MCF 10A (cell line): ENCODE results near the gene GCC2. TPM values are rescaled to one million over a fixed set of nuclear protein-coding genes. Genes with fewer than 3 reads are reported as not detected.

Source experiments
- BruUV-seq: library from RNA; stranded (reverse); fragments of 400-500 nt; replicated peaks from 2 replicates; lab custom pipeline; 2021; lab: Mats Ljungman, UMichigan
- CTCF ChIA-PET: fragments of 300-600 bp; sonication (Branson Sonifier 250); formaldehyde crosslinking; extraction: SDS; loops from one replicate; lab custom pipeline; 2021; ENCODE audit warnings: antibody characterized with exemption, inconsistent platforms; lab: Yijun Ruan, JAX
- POLR2A ChIA-PET: fragments of 300-600, 350-650 bp; sonication (Branson Sonifier 250); formaldehyde crosslinking; extraction: SDS; loops from one replicate; lab custom pipeline; 2020; ENCODE audit warnings: antibody characterized with exemption, inconsistent platforms; lab: Yijun Ruan, JAX
- DNase-seq: peaks from one replicate; pipeline ENCODE4 v3.0.0-alpha.2; 2018; ENCODE audit not compliant: unreplicated experiment
- H3K27ac Mint-ChIP-seq: one replicate; pipeline ENCODE4 v1.8.0; 2022; ENCODE audit warnings: mild to moderate bottlenecking, low read depth, mixed read lengths; ENCODE audit not compliant: unreplicated experiment
- H3K27me3 Mint-ChIP-seq: one replicate; pipeline ENCODE4 v1.8.0; 2022; ENCODE audit warnings: mixed read lengths; ENCODE audit not compliant: insufficient read depth, unreplicated experiment
- H3K36me3 Mint-ChIP-seq: one replicate; pipeline ENCODE4 v1.8.0; 2022; ENCODE audit warnings: mild to moderate bottlenecking, moderate library complexity, mixed read lengths; ENCODE audit not compliant: insufficient read depth, unreplicated experiment
- H3K4me1 Mint-ChIP-seq: one replicate; pipeline ENCODE4 v1.8.0; 2022; ENCODE audit warnings: mixed read lengths; ENCODE audit not compliant: insufficient read depth, unreplicated experiment
- H3K4me3 Mint-ChIP-seq: one replicate; pipeline ENCODE4 v1.8.0; 2022; ENCODE audit warnings: mild to moderate bottlenecking, moderate library complexity, mixed read lengths; ENCODE audit not compliant: unreplicated experiment
- H3K9me3 Mint-ChIP-seq: one replicate; pipeline ENCODE4 v1.8.0; 2022; ENCODE audit warnings: mixed read lengths; ENCODE audit not compliant: unreplicated experiment
- intact Hi-C: fragments of 100-400 bp; cut with micrococcal nuclease; formaldehyde crosslinking; loops from 2 replicates; pipeline ENCODE4 v1.14.1; 2022
- total RNA-seq: library from RNA; stranded (reverse); gene quantifications from 2 replicates; pipeline ENCODE4 v1.2.3, GENCODE V29; 2022
- TF ChIP-seq, protein P1 (sequence below): fragments of 200-600 bp; IDR thresholded peaks from one replicate; pipeline ENCODE4 v1.8.0; 2022; ENCODE audit warnings: antibody characterized with exemption, mild to moderate bottlenecking; ENCODE audit not compliant: unreplicated experiment

Gene GCC2
- total RNA-seq, 1 experiment from 2014 or later: 29.8 TPM

DNA sequence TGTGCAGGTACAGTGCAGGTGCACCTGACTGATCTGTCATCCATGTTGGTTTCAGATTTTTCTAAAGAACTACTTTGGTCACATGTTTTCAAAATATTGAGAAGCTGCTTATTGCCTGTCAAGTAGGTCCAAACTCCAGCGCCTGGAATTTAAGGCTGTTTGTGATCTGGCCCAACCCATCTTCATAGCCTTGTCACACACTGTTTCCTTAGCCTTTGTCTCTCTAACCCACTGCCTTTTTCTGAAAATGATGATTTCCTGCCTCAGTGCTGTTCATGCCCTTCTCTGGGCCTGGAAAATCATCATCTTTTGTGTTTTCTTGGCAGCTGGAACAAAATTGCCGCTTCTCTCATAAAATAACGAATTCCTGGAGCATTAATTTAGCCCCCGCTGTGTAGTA is 92.4 kb downstream of the GCC2 start:
- TF ChIP-seq, protein P1, sequence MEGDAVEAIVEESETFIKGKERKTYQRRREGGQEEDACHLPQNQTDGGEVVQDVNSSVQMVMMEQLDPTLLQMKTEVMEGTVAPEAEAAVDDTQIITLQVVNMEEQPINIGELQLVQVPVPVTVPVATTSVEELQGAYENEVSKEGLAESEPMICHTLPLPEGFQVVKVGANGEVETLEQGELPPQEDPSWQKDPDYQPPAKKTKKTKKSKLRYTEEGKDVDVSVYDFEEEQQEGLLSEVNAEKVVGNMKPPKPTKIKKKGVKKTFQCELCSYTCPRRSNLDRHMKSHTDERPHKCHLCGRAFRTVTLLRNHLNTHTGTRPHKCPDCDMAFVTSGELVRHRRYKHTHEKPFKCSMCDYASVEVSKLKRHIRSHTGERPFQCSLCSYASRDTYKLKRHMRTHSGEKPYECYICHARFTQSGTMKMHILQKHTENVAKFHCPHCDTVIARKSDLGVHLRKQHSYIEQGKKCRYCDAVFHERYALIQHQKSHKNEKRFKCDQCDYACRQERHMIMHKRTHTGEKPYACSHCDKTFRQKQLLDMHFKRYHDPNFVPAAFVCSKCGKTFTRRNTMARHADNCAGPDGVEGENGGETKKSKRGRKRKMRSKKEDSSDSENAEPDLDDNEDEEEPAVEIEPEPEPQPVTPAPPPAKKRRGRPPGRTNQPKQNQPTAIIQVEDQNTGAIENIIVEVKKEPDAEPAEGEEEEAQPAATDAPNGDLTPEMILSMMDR: no peak
- H3K4me3 Mint-ChIP-seq: no peak overlapping the region
- DNase-seq: no peak
- H3K9me3 Mint-ChIP-seq: no peaks in the 10 kb centered on the region
- H3K4me1 Mint-ChIP-seq: peaks cover 22% of the 10 kb centered on the region
- ChIA-PET CTCF (interaction anchor here (0.6 to 2.8 kb wide), 7 partner anchors 8 to 1151 kb away, joined by 3 to 10 read pairs (median 4); no protein-coding TSS in a partner anchor), POLR2A (interaction anchor here (1.5 to 1.7 kb wide), 3 partner anchors 9 to 33 kb away, joined by 5 to 7 read pairs (median 5); no protein-coding TSS in a partner anchor)
- H3K27me3 Mint-ChIP-seq: no peaks in the 10 kb centered on the region
- intact Hi-C loops: no loop called here
- H3K27ac Mint-ChIP-seq: no peak overlapping the region
- BruUV-seq: no TSS peak
- H3K36me3 Mint-ChIP-seq: no peaks in the 10 kb centered on the region

DNA sequence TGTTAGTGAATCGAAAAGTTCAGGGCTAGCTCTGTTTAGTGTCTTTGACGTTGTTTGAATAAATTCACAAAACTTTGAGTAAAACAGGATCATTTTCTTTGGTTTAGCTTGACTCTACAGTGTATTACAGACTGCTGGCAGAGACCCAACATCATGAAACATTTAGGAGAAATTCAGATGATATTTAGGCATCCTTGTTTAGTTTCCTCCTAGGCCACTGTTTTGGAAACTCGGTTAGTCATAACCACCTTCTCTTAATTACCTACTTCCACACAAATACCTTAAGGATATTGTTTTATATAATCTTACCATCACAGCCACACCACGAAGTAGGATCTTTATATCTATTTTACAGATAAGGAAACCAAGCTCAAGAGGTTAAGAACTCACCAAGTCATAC is 93.1 kb downstream of the GCC2 start:
- DNase-seq: no peak
- no peaks in the 10 kb centered on the region for H3K9me3 Mint-ChIP-seq
- H3K4me1 Mint-ChIP-seq: peaks cover 26% of the 10 kb centered on the region
- no peak overlapping the region for H3K4me3 Mint-ChIP-seq
- TF ChIP-seq, protein P1: no peak
- intact Hi-C loops: no loop called here
- no peaks in the 10 kb centered on the region for H3K27me3 Mint-ChIP-seq
- H3K27ac Mint-ChIP-seq: peak overlapping the region; percentile 17
- no peaks in the 10 kb centered on the region for H3K36me3 Mint-ChIP-seq
- BruUV-seq: no TSS peak
- ChIA-PET POLR2A (interaction anchor here (1.5 to 1.7 kb wide), 3 partner anchors 9 to 33 kb away, joined by 5 to 7 read pairs (median 5); no protein-coding TSS in a partner anchor), CTCF (interaction anchor here (0.6 to 2.8 kb wide), 8 partner anchors 30 to 1150 kb away, joined by 3 to 10 read pairs (median 4); no protein-coding TSS in a partner anchor)

DNA sequence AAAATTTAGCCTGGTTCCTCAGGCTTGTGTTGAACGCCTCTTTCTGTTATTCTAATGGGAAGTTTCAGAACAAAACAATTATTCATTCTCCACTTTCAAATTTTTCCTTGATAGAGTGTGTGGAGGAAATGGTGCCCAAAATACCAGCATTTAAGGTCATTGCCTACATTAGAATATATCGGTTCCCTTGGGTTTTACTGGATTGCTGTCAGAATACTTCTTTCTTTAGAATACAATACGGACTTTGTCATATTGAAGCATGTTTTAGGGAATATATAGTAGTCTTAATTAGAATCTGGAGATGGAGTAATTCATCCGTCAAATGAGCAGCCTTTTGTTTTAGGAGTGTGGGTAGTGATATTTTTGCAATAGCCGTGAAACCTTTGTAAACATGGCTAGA is 98.6 kb downstream of the GCC2 start:
- no peak for DNase-seq
- ChIA-PET CTCF (interaction anchor here (0.7 kb wide), 1 partner anchor 36 kb away, joined by 3 read pairs; no protein-coding TSS in a partner anchor), POLR2A (no interaction called here)
- intact Hi-C loops: no loop called here
- Mint-ChIP-seq H3K4me3 (no peak overlapping the region), H3K27ac (no peak overlapping the region), H3K36me3 (no peaks in the 10 kb centered on the region), H3K4me1 (peaks cover 22% of the 10 kb centered on the region), H3K27me3 (no peaks in the 10 kb centered on the region), H3K9me3 (no peaks in the 10 kb centered on the region)
- BruUV-seq: no TSS peak
- TF ChIP-seq, protein P1: no peak

DNA sequence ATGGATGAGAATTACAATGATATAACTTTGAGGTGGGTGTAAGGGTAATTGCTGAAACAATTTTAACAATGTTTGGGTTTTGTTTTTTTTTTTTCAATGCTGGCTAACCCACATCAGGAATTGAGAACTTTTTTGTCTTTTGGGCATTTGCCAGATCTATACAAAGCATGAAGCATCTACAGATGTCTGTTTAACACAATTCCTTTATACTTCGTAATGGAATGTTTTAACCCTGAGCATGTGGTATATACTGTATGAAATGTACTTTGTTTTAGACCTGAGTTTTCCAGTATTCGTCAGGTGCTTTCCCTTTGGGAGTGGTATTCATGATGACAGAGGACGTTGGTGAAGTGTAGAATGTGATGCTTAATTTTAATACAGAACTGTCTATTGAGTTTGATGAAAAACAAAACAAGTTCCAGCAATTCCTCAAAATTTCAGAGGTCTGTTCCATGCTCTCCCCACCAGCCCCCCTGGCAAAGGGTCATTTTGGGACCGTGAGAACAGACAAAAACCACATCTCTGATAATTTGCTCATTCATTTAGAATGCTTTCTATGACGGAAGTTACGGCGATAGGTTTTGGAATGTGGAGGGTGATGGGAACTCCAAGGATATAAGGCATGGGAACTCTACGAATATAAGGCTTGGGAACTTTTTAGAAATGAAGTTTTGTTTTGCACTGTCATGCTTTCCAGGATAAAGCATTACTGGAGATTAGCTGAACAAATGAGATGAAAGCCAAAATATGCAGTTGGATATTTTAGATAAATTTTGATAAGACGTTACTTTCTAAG is 99.4 kb downstream of the GCC2 start:
- Mint-ChIP-seq H3K4me3 (no peak overlapping the region), H3K9me3 (no peaks in the 10 kb centered on the region), H3K4me1 (peaks cover 20% of the 10 kb centered on the region), H3K27me3 (no peaks in the 10 kb centered on the region), H3K36me3 (no peaks in the 10 kb centered on the region), H3K27ac (no peak overlapping the region)
- no TSS peak for BruUV-seq
- intact Hi-C loops: no loop called here
- DNase-seq: no peak
- TF ChIP-seq, protein P1: no peak
- ChIA-PET POLR2A (interaction anchor here (1.1 to 2.4 kb wide), 2 partner anchors 13 to 23 kb away, joined by 3 to 11 read pairs; no protein-coding TSS in a partner anchor), CTCF (interaction anchor here (0.7 to 1.2 kb wide), 2 partner anchors 13 to 36 kb away, joined by 3 to 7 read pairs; partner anchors contain the start of gene LIMS1)
